Vagina (tissue), 2 donors: Measurements from ENCODE around the gene SLC4A7.

Experiments used
- CTCF ChIP-seq, 3 experiments: fragments of 450-650 bp in 2 of 3; fragments of 200-600 bp in 1 of 3; sonication (generic) in 1 of 3; IDR thresholded peaks; one replicate each; pipeline ENCODE4 v1.5.1; 2017 to 2019; ENCODE audit warnings: antibody characterized with exemption in 3 of 3, mild to moderate bottlenecking in 2 of 3, moderate library complexity in 2 of 3
- POLR2AphosphoS5 ChIP-seq, 2 donors: sonication (generic); formaldehyde crosslinking; IDR thresholded peaks; one replicate each; pipeline ENCODE4 v1.9.0; 2017; ENCODE audit warnings: antibody characterized with exemption in 2 of 2, mild to moderate bottlenecking in 2 of 2, low read depth in 1 of 2; ENCODE audit not compliant: insufficient read depth in 1 of 2

GRCh38 chr3:27391796-27392195 is 92.4 kb downstream of the SLC4A7 start:
- TF ChIP-seq CTCF (IDR thresholded peaks at IDR 0.05) = no peak
- TF ChIP-seq POLR2AphosphoS5 (IDR thresholded peaks at IDR 0.05; ENCODE audit: insufficient read depth in 1 of 2, low read depth in 1 of 2) = no peak
